HG03159 (cell line): ENCODE data around the gene PTPN4.
A peak's percentile ranks its signal among the peaks of the same experiment; 100 is the strongest.

Experiments used
- ATAC-seq: cut with Tn5 transposase; IDR thresholded peaks from one replicate; pipeline ENCODE4 v1.9.1; 2021; ENCODE audit warnings: mild to moderate bottlenecking, moderate library complexity; ENCODE audit not compliant: unreplicated experiment

Gene PTPN4

GRCh38 chr2:119852214-119852613 is 92.5 kb downstream of the PTPN4 start:
- ATAC-seq = no peak

- ATAC-seq = no peak
Measured at GRCh38 chr2:119853777-119854399, 94.2 kb downstream of the PTPN4 start.

GRCh38 chr2:119856469-119856901 is 96.8 kb downstream of the PTPN4 start:
- no peak for ATAC-seq

- ATAC-seq = no peak
Measured at GRCh38 chr2:119857742-119858141, 98.0 kb downstream of the PTPN4 start.

GRCh38 chr2:119859528-119859927 is 99.8 kb downstream of the PTPN4 start:
- ATAC-seq = no peak

- ATAC-seq = no peak
Measured at GRCh38 chr2:119860924-119861323, 101.2 kb downstream of the PTPN4 start.

- peak; percentile 85 for ATAC-seq
Measured at GRCh38 chr2:119862127-119862889, 102.6 kb downstream of the PTPN4 start.

GRCh38 chr2:119864318-119864717 is 104.6 kb downstream of the PTPN4 start:
- ATAC-seq = peak; percentile 43

GRCh38 chr2:119871725-119872124 is 112.0 kb downstream of the PTPN4 start:
- ATAC-seq = no peak

- no peak for ATAC-seq
Measured at GRCh38 chr2:119873350-119874315, 113.9 kb downstream of the PTPN4 start.

GRCh38 chr2:119879502-119879901 is 119.8 kb downstream of the PTPN4 start:
- ATAC-seq = peak; percentile 58

- ATAC-seq = no peak
Measured at GRCh38 chr2:119888680-119889079, 129.0 kb downstream of the PTPN4 start.

- ATAC-seq = no peak
Measured at GRCh38 chr2:119897736-119898395, 138.1 kb downstream of the PTPN4 start.

- no peak for ATAC-seq
Measured at GRCh38 chr2:119901013-119901412, 141.3 kb downstream of the PTPN4 start.

GRCh38 chr2:119910566-119910965 is 150.8 kb downstream of the PTPN4 start:
- ATAC-seq = no peak

- ATAC-seq = no peak
Measured at GRCh38 chr2:119914266-119914665, 154.5 kb downstream of the PTPN4 start.

GRCh38 chr2:119921825-119922224 is 162.1 kb downstream of the PTPN4 start:
- no peak for ATAC-seq

- no peak for ATAC-seq
Measured at GRCh38 chr2:119922699-119923098, 163.0 kb downstream of the PTPN4 start.

- no peak for ATAC-seq
Measured at GRCh38 chr2:119929537-119929936, 169.8 kb downstream of the PTPN4 start.

GRCh38 chr2:119932809-119933208 is 173.1 kb downstream of the PTPN4 start:
- ATAC-seq = no peak

- no peak for ATAC-seq
Measured at GRCh38 chr2:119934319-119934718, 174.6 kb downstream of the PTPN4 start.
